GM08714 (cell line): ENCODE measurements around the gene SIT1.
A peak's percentile ranks its signal among the peaks of the same experiment; 100 is the strongest.

Experiments
- H3K4me3 ChIP-seq: fragments of 200-500 bp; sonication (Bioruptor generic); 2 replicates; pipeline ENCODE4 v1.5.1; 2014; ENCODE audit warnings: mild to moderate bottlenecking, low read length, inconsistent platforms
- ZNF274 ChIP-seq: IDR thresholded peaks from 2 replicates; pipeline ENCODE4 v1.6.1; 2012; ENCODE audit warnings: mild to moderate bottlenecking, low read depth, low read length

Gene SIT1

DNA sequence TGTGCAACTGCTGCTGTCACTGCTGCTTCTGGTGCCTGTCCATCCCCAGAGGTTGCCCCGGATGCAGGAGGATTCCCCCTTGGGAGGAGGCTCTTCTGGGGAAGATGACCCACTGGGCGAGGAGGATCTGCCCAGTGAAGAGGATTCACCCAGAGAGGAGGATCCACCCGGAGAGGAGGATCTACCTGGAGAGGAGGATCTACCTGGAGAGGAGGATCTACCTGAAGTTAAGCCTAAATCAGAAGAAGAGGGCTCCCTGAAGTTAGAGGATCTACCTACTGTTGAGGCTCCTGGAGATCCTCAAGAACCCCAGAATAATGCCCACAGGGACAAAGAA is 23.3 kb upstream of the SIT1 start:
- no peak overlapping the region for H3K4me3 ChIP-seq
- no peak for TF ChIP-seq ZNF274

DNA sequence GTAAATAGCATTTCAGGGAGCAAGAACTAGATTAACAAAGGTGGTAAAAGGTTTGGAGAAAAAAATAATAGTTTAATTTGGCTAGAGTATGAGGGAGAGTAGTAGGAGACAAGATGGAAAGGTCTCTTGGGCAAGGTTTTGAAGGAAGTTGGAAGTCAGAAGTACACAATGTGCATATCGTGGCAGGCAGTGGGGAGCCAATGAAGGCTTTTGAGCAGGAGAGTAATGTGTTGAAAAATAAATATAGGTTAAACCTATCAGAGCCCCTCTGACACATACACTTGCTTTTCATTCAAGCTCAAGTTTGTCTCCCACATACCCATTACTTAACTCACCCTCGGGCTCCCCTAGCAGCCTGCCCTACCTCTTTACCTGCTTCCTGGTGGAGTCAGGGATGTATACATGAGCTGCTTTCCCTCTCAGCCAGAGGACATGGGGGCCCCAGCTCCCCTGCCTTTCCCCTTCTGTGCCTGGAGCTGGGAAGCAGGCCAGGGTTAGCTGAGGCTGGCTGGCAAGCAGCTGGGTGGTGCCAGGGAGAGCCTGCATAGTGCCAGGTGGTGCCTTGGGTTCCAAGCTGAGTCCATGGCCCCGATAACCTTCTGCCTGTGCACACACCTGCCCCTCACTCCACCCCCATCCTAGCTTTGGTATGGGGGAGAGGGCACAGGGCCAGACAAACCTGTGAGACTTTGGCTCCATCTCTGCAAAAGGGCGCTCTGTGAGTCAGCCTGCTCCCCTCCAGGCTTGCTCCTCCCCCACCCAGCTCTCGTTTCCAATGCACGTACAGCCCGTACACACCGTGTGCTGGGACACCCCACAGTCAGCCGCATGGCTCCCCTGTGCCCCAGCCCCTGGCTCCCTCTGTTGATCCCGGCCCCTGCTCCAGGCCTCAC is 22.6 kb upstream of the SIT1 start, which contains the start of gene CA9:
Gene CA9 (plus strand): TSS at position 797 of the 893 bp plus-strand sequence. CDS start 32 bp downstream, at position 829.
- H3K4me3 ChIP-seq = no peak within 1 kb of the TSS

DNA sequence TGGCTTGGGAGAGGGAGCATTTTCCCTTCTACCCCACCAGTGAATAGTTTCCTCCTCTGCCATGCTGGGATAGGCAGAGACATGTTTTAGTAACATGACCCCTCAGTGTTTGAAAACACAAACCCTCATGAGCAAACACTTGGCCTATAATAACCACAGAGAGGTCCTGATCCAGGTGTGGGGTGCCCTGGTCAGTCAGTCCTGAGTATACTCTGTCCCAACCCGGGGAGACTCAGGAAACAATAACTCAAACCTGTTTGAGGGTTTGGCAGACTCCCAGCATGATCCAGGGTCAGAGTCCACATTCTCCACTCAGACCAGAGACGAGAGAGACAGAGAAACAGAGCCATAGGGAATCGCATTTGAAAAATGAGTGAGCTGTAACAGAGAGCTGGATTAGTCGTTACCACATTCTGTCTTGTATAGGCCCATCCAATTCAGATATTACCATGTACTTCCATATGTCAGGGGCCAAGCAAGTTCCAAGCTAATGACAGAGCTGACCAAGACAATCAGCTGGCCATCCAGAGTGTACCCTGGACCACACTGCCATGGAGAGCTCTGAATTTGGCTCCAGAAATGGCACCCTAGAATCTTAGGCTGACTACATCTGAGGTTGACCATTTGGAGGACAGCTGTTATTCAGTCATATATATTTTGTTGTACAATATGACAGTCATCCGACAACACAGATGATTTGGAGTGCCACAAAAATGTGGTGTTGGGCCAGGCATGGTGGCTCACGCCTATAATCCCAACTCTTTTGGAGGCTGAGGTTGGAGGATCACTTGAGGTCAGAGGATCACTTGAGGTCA is 18.8 kb upstream of the SIT1 start:
- TF ChIP-seq ZNF274 = no peak

More for the DNA sequence above, 22.6 kb upstream of the SIT1 start, which contains the start of gene CA9:
- TF ChIP-seq ZNF274 = no peak

DNA sequence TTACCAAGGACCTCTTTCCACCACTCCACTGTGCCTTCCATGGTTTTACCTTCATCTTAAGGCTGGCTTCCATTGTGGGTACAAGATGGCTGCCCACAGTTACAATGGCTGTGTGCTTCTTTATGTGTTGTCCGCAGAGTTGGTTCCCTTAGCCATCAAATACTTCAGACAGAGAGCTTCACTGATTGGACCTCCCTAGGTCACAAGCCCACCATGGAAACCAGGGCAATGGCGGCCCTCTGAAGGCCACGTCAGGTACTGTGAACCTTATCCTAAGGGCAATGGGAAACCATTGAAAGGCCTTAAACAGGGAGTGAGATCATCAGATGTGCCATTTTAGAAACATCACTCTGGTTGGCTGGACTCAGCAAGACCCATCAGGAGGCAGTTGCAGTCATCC is 17.2 kb upstream of the SIT1 start:
- no peak for TF ChIP-seq ZNF274
- H3K4me3 ChIP-seq = no peak overlapping the region

More for the DNA sequence above, 18.8 kb upstream of the SIT1 start:
- no peak overlapping the region for H3K4me3 ChIP-seq

DNA sequence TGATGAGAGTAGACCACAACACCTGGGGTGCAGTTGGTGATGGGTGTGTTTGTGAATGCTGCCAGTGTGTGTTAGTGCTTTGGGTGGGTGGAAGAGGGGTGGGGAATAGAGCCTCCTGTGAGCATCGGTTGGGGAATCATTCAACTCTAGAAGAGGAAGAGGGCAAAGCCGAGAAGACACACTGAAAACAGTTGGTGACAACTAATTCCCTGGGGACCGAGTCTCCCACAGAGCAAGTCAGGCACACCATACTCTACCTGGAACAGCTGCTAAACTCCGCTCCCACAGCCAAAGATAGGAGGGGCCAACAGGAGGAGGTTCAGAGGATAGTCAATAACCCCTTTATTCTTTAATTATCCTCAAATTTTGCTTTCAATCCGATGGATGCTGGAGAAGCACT is 15.8 kb upstream of the SIT1 start:
- H3K4me3 ChIP-seq = no peak overlapping the region
- no peak for TF ChIP-seq ZNF274

DNA sequence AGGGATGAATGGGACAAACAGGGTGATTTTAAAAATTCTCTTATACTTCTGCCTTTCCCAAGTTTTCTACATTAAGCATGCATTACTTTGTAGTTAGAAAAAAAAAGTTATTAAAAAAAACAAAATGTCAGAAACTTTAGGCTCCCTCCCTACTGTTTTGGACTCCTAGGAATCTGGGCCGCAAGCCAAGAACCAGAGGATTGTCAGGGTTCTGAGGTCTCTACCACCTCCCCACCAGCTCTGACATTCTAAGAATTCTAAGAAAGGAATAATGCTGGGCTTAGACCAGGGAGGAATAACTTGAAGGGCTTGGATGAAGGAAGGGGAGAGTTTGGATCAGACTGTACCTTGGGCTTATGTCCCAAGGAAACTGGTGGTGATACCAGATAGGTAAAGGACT is 15.3 kb upstream of the SIT1 start:
- no peak overlapping the region for H3K4me3 ChIP-seq
- no peak for TF ChIP-seq ZNF274

DNA sequence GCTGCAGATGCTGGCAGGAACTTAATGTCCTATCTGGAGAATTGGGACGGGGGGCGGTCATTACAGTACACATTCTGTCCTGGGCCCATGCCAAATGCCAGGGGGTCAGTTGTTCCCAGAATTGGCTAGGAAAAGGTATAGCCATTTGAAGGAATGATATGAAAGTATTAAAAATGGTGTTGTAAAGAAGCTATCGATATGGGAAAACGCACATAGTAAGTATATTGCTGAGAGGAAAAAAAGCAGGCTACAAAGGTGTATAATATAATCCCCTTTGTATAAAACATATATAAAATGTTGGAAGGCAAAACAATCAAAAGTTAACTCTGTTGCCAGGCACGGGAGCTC is 14.7 kb upstream of the SIT1 start:
- TF ChIP-seq ZNF274 = no peak

DNA sequence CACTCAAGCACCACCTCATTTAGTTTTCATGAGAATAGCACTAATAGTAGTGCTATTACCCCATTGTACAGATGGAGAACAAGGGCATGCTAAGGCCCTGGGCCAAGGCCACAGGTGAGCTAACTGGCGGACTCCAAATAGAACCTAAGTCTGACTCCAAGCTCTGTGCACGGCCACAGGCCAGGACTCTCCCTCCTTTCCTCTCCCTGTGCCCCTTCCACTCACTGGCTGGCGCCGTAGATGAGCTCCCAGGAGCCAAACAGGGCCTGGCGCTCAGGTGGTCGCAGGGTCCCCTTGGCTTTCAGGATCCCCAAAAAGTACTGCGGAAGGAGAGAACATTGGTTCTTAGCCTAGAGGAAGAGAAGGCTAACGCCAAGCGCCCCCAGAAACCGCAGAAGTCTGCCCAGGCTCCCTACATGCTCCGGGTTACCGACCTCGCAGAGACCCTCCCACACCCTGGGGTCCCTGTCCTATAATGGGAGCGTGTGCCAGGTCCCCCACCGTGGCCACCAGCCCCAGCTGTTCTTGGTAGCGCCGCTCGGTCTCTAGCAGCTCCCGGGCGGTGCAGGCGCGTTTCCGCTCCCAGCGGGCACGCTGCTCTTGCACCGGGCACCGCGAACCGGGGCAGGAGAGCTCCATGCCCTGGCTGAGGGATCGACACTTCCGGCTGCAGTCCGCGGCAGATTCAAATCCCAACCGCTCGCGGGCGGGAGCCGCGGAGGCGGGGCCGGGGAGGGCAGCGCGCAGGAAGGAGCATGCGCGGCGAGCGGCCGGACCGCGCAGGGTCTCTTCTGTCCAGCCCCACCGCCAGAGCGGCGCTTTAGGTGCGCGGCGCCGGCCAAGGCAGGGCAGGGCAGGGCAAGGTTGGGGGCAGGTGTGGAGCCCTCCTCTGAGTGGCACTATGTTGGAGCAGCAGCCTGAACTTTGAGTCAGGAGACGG is 14.1 kb upstream of the SIT1 start, which contains the start of gene ARHGEF39:
Gene ARHGEF39 (minus strand): TSS at position 665 of the 940 bp plus-strand sequence. CDS start 26 bp downstream, at position 639.
- no peak for TF ChIP-seq ZNF274
- H3K4me3 ChIP-seq = peak within 1 kb of the TSS; percentile 76

More for the DNA sequence above, 14.7 kb upstream of the SIT1 start:
- peak overlapping the region; percentile 76; the same call in 1 of the 2 replicates for H3K4me3 ChIP-seq

DNA sequence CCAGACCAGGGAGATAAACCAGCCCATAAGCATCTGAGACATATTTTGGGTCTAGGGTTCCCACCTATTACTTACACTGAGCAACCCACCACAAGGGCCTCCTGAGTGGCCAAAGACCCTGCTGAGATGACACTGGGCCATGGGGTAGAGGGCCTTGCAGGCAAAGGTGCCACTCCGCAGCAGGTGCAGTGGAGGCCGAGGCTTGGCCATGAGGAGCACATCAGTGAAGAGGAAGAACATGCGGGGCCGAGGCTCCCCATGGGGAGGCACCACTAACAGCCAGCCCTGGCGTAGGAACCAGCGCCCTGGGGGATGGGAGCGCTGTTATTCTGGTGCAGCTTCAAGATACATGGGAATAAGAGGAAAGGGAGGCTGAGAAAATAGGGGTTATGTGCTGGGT is 11.7 kb upstream of the SIT1 start:
- TF ChIP-seq ZNF274 = no peak

DNA sequence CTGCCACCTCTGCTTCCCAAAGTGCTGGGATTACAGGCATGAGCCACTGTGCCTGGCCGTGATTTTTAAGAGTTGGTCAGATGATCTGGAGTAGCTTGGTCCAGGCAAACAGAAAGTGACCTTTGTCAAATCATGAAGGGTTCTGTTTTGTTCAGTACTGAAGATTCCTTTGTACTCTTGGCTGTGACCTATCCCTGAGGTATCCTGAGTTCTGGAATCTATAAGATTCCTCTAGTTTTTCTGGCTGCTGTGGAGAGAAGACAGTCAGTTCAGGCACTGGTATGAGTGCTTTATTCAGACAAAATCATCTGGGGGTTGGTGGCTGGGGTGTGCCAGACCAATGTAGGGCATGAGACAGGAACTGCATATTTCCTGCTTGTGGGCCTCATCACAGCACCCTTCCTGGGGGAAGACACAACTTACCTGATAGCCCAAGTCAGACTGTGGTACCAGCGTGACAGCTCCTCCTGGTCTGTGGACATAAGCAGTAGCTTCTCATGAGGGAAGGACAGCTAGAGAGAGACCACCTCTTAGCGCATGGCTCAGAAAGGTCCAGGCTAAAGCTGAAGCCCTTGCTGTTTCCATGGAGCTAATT is 11.1 kb upstream of the SIT1 start:
- TF ChIP-seq ZNF274 = no peak
- no peak overlapping the region for H3K4me3 ChIP-seq

More for the DNA sequence above, 11.7 kb upstream of the SIT1 start:
- H3K4me3 ChIP-seq = no peak overlapping the region

DNA sequence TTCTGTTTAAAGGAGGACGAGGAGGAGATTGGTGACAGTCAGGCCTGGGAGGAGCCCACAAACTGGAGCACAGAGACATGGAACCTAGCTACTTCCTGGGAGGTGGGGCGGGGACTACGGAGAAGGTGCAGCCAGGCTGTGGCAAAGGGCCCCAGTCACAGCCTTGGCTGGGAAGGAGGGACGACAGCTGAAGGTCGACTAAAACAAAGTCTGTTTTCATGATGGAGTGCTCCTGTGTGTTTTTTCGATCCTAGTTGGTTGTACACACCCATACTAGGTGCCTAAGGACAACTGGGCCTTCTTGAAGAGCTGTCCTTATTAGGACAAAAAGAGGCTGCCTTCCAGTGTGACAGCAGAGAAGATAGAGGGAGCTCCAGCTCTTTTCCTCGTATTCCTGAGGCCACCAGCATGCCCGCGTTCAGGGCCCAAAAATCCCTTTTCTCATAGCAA is 10.3 kb upstream of the SIT1 start:
- no peak for TF ChIP-seq ZNF274
- H3K4me3 ChIP-seq = no peak overlapping the region

DNA sequence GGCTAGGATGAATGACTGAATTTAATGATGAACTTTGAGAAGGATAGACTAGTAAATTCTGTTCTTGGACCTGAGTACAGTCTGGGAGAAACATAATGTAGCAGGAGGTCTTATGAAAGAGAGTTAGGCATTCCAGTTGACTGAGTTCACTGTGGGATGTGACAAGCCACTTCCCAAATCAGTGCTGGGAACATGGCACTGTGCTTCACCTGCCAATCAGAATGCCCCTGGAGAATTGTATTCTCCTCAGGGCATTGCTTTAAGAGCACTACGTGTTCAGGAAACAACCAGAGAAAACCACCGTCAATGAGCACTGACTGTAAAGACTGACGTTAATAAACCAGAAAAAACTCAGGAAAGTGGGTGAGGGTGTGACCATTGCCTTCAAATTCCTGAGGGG is 8.6 kb upstream of the SIT1 start:
- no peak for TF ChIP-seq ZNF274
- peak overlapping the region; percentile 79; the same call in 1 of the 2 replicates for H3K4me3 ChIP-seq

DNA sequence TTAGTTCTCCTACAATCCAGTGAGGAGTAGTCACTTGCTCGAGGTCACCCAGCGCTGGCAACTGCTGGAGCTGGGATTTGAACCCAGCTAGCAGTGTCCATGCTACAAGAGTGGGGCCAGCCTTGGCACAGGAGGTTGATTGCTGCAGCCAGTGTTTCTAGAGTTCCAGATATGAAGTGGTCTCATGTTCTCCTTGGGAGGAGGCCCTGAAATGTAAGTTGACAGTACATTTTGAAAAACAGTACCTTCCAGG is 8.2 kb upstream of the SIT1 start:
- peak overlapping the region; percentile 79 for H3K4me3 ChIP-seq
- TF ChIP-seq ZNF274 = no peak
